ENCODE results near the gene LRRC45. TPM values are rescaled to one million over a fixed set of nuclear protein-coding genes. Genes with fewer than 3 reads are reported as not detected.
"Not testable (repeated sequence)": the region's sequence is repeated elsewhere in the genome, so short reads cannot be mapped to it uniquely, and the experiment has no call there.

LRRC45 gene
- 8.5 TPM for polyA plus RNA-seq (2012; ENCODE audit: low read depth, missing spikeins)

GRCh38 chr17:82022981-82023446, at the start of gene LRRC45:
Gene LRRC45 (plus strand): TSS chr17:82023305. CDS start chr17:82023644, 339 bp downstream.
- FAIRE-seq = peak; percentile 99
- TF ChIP-seq POU2F2 (IDR thresholded peaks at IDR 0.05; ENCODE audit: low read depth, low read length) (no peak), POLR2AphosphoS5 (IDR thresholded peaks at IDR 0.05; ENCODE audit: low read depth, low read length) (no peak), SPI1 (IDR thresholded peaks at IDR 0.05; ENCODE audit: low read depth, low read length) (0 out of 2 replicates have a peak, but pooled peaks have one; percentile 4), TAF1 (IDR thresholded peaks at IDR 0.05; ENCODE audit: low read depth, low read length) (no peak)
- DNase-seq (ENCODE audit: insufficient read length, low spot score) = peak; percentile 100

GRCh38 chr17:81973432-81973831, 49.7 kb upstream of the LRRC45 start:
- FAIRE-seq (no peak), DNase-seq (ENCODE audit: insufficient read length, low spot score) (no peak)
- no peak for TF ChIP-seq TAF1 (IDR thresholded peaks at IDR 0.05; ENCODE audit: low read depth, low read length)
- no peak for TF ChIP-seq SPI1 (IDR thresholded peaks at IDR 0.05; ENCODE audit: low read depth, low read length)
- TF ChIP-seq POLR2A (IDR thresholded peaks at IDR 0.05; ENCODE audit: low read depth, low read length) = no peak
- no peak for TF ChIP-seq POU2F2 (IDR thresholded peaks at IDR 0.05; ENCODE audit: low read depth, low read length)
- no peak for TF ChIP-seq PAX5 (IDR thresholded peaks at IDR 0.05; ENCODE audit: insufficient read depth, low read length, severe bottlenecking)
- no peak for TF ChIP-seq POLR2AphosphoS5 (IDR thresholded peaks at IDR 0.05; ENCODE audit: low read depth, low read length)

- FAIRE-seq (peak; percentile 41), DNase-seq (ENCODE audit: insufficient read length, low spot score) (no peak)
- TF ChIP-seq PAX5 (IDR thresholded peaks at IDR 0.05; ENCODE audit: insufficient read depth, low read length, severe bottlenecking) (no peak), POLR2A (IDR thresholded peaks at IDR 0.05; ENCODE audit: low read depth, low read length) (no peak), SPI1 (IDR thresholded peaks at IDR 0.05; ENCODE audit: low read depth, low read length) (no peak), POU2F2 (IDR thresholded peaks at IDR 0.05; ENCODE audit: low read depth, low read length) (no peak), POLR2AphosphoS5 (IDR thresholded peaks at IDR 0.05; ENCODE audit: low read depth, low read length) (no peak; the same call in 1 of the 2 replicates), TAF1 (IDR thresholded peaks at IDR 0.05; ENCODE audit: low read depth, low read length) (no peak)
Measured at GRCh38 chr17:81976332-81977210, 46.5 kb upstream of the LRRC45 start.

- FAIRE-seq = peak; percentile 94
Measured at GRCh38 chr17:81977211-81977808, 45.8 kb upstream of the LRRC45 start, which contains the start of gene ASPSCR1. Gene ASPSCR1 (plus strand): TSS chr17:81977629. CDS start chr17:81977647, 18 bp downstream.

GRCh38 chr17:81978524-81979298, 44.4 kb upstream of the LRRC45 start:
- TF ChIP-seq POLR2A (IDR thresholded peaks at IDR 0.05; ENCODE audit: low read depth, low read length) (no peak), SPI1 (IDR thresholded peaks at IDR 0.05; ENCODE audit: low read depth, low read length) (no peak), POLR2AphosphoS5 (IDR thresholded peaks at IDR 0.05; ENCODE audit: low read depth, low read length) (no peak), POU2F2 (IDR thresholded peaks at IDR 0.05; ENCODE audit: low read depth, low read length) (no peak), TAF1 (IDR thresholded peaks at IDR 0.05; ENCODE audit: low read depth, low read length) (no peak), PAX5 (IDR thresholded peaks at IDR 0.05; ENCODE audit: insufficient read depth, low read length, severe bottlenecking) (no peak)
- DNase-seq (ENCODE audit: insufficient read length, low spot score) (no peak), FAIRE-seq (no peak)

More at GRCh38 chr17:81977211-81977808, 45.8 kb upstream of the LRRC45 start, which contains the start of gene ASPSCR1:
- TF ChIP-seq POU2F2 (IDR thresholded peaks at IDR 0.05; ENCODE audit: low read depth, low read length) (0 out of 2 replicates have a peak, but pooled peaks have one; percentile 46), POLR2A (IDR thresholded peaks at IDR 0.05; ENCODE audit: low read depth, low read length) (peak; percentile 80), PAX5 (IDR thresholded peaks at IDR 0.05; ENCODE audit: insufficient read depth, low read length, severe bottlenecking) (peak; percentile 53), TAF1 (IDR thresholded peaks at IDR 0.05; ENCODE audit: low read depth, low read length) (peak; percentile 92), POLR2AphosphoS5 (IDR thresholded peaks at IDR 0.05; ENCODE audit: low read depth, low read length) (peak; percentile 73), SPI1 (IDR thresholded peaks at IDR 0.05; ENCODE audit: low read depth, low read length) (peak; percentile 37)
- DNase-seq (ENCODE audit: insufficient read length, low spot score) = peak; percentile 90

- FAIRE-seq (no peak), DNase-seq (ENCODE audit: insufficient read length, low spot score) (no peak)
- no peak for TF ChIP-seq POLR2A (IDR thresholded peaks at IDR 0.05; ENCODE audit: low read depth, low read length)
- no peak for TF ChIP-seq TAF1 (IDR thresholded peaks at IDR 0.05; ENCODE audit: low read depth, low read length)
- no peak for TF ChIP-seq SPI1 (IDR thresholded peaks at IDR 0.05; ENCODE audit: low read depth, low read length)
- no peak for TF ChIP-seq POLR2AphosphoS5 (IDR thresholded peaks at IDR 0.05; ENCODE audit: low read depth, low read length)
- no peak for TF ChIP-seq PAX5 (IDR thresholded peaks at IDR 0.05; ENCODE audit: insufficient read depth, low read length, severe bottlenecking)
- TF ChIP-seq POU2F2 (IDR thresholded peaks at IDR 0.05; ENCODE audit: low read depth, low read length) = no peak
Measured at GRCh38 chr17:81980122-81980521, 43.0 kb upstream of the LRRC45 start.

DNA sequence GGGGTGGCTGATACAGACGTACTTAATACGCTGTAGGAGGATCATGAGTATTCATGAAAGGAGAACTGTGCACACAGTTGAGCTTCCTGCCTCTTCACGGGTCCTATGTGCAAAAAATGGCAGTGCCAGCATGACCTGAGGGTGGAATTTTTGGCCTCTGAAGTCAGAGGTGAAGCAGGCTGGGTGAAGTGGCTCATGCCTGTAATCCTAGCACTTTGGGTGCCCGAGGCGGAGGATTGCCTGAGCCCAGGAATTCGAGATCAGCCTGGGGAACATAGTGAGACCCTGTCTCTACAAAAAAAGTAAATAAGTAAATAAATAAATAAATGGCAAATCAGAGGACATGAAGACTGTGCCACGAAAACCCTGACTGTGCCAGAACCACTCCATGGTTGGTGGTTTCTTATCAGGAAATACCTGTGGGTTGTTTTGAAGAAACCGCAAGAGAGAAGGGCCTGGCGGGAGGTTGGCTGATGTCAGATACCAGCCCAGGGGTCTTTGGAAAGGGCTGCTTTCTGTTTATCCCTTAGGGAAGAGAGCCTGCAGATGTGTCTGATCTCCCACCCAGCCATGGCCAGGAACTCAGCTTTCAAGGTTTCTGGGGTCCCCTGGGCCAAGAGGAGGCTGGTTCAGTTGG, 42.3 kb upstream of the LRRC45 start:
- DNase-seq (ENCODE audit: insufficient read length, low spot score) (no peak), FAIRE-seq (no peak)
- TF ChIP-seq PAX5 (IDR thresholded peaks at IDR 0.05; ENCODE audit: insufficient read depth, low read length, severe bottlenecking) (no peak), POLR2A (IDR thresholded peaks at IDR 0.05; ENCODE audit: low read depth, low read length) (no peak), POLR2AphosphoS5 (IDR thresholded peaks at IDR 0.05; ENCODE audit: low read depth, low read length) (no peak), SPI1 (IDR thresholded peaks at IDR 0.05; ENCODE audit: low read depth, low read length) (no peak), TAF1 (IDR thresholded peaks at IDR 0.05; ENCODE audit: low read depth, low read length) (no peak), POU2F2 (IDR thresholded peaks at IDR 0.05; ENCODE audit: low read depth, low read length) (no peak)

- not testable (repeated sequence) for FAIRE-seq; DNase-seq (ENCODE audit: insufficient read length, low spot score)
Measured at GRCh38 chr17:81981511-81981910, 41.6 kb upstream of the LRRC45 start.
